ENCODE measurements around the gene ANK2.

DNA sequence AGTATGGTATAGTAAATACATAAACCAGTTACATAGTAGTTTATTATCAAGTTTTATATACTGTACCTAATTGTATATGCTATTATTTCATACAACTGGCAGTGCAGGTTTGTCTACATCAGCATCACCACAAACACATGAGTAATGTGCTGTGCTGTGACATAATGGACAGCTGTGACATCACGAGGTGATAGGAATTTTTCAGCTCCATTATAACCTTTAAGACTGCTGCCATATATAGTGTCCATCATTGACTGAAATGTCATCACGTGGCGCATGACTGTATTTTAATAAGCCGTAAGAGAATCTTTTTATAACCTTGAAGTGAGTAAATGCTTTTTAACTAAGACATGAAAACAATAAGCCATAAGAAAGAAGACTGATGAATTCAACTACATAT is 44.8 kb upstream of the ANK2 start:
- TF ChIP-seq CTCF (IDR thresholded peaks at IDR 0.05), result no peak
- TF ChIP-seq POLR2A (IDR thresholded peaks at IDR 0.05), result no peak
- no peak for TF ChIP-seq POLR2AphosphoS5 (IDR thresholded peaks at IDR 0.05)
